Natural killer cell treated with Interleukin-12 subunit alpha and Interleukin-12 subunit beta and Interleukin-15 and Interleukin-18, amount 100 ng/mL, for 72 hours (primary cell): ENCODE results near the gene TSPAN17. TPM values are rescaled to one million over a fixed set of nuclear protein-coding genes. Genes with fewer than 3 reads are reported as not detected.
"Not testable (repeated sequence)": the region's sequence is repeated elsewhere in the genome, so short reads cannot be mapped to it uniquely, and the experiment has no call there.

ENCODE experiments used
- ATAC-seq, 2 donors: fragments of 150-1000 bp; cut with Tn5 transposase in 1 of 2; sonication (Bioruptor Pico), chemical (Tn5 transposase) in 1 of 2; 2 replicates each; pipeline ENCODE4 v1.10.0; 2021
- DNase-seq: peaks from one replicate; pipeline ENCODE4 v3.0.0; 2022; ENCODE audit warnings: low spot score
- H3K27ac Mint-ChIP-seq, 2 donors: 1 replicate in 1 of 2; 2 replicates in 1 of 2; pipeline ENCODE4 v1.8.0; 2022; ENCODE audit warnings: mixed read lengths in 2 of 2, mild to moderate bottlenecking in 1 of 2, moderate library complexity in 1 of 2
- H3K27me3 Mint-ChIP-seq, 2 donors: 1 replicate in 1 of 2; 2 replicates in 1 of 2; pipeline ENCODE4 v1.8.0; 2022; ENCODE audit warnings: mixed read lengths in 2 of 2
- H3K36me3 Mint-ChIP-seq: one replicate; pipeline ENCODE4 v1.8.0; 2022; ENCODE audit warnings: mixed read lengths
- H3K4me1 Mint-ChIP-seq, 2 donors: 1 replicate in 1 of 2; 2 replicates in 1 of 2; pipeline ENCODE4 v1.8.0; 2022; ENCODE audit warnings: low read depth in 2 of 2, mixed read lengths in 2 of 2, mild to moderate bottlenecking in 1 of 2
- H3K4me3 Mint-ChIP-seq: one replicate; pipeline ENCODE4 v1.8.0; 2022; ENCODE audit warnings: mixed read lengths
- H3K9me3 Mint-ChIP-seq: 2 replicates; pipeline ENCODE4 v1.8.0; 2022; ENCODE audit warnings: mixed read lengths
- total RNA-seq, 2 donors: library from RNA; stranded (reverse); gene quantifications; one replicate each; pipeline ENCODE4 v1.2.3, GENCODE V29; 2022

TSPAN17 gene
- 10 to 100 TPM; 48.9 to 67.6 TPM for total RNA-seq

DNA sequence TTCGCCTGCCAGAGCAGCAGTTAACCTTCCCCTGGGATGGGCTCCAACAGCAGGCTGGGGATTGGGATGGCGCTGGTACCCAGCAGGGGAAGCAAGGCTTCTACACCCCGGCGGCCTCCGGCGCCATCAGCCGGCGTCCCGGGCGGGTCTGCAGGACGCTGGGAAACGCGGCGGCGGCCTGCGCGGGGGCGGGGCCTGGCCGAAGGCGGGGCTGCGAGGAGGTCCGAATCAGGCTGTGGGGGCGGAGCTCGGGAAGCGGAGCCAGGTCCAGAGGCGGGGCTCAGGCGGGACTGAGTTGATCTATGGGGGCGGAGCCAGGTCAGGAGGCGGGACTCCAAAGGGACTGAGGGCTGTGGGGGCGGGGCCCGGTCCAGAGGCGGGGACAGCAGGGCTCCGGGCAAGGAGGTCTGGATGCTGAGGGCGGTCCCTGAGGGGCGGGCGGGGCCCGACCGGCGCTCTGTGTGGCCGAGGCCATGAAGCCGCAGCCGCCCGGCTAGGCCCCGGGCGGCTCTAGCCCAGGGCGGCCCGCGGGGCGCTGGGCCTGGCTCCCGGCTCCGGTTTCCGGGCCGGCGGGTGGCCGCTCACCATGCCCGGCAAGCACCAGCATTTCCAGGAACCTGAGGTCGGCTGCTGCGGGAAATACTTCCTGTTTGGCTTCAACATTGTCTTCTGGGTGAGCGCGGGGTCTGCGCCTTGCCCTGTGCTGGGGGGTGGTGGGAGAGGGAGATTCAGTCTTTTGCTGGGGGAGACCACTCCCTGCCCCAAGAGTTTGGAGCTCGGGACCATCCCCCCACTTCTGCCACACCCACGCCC, at the start of gene TSPAN17:
Gene TSPAN17, plus strand, starts transcription at position 455 of the 813 bp plus-strand sequence. Its CDS starts 132 bp downstream, at position 587.
- peak within 1 kb of the TSS; percentile 75 to 91 for H3K27ac Mint-ChIP-seq
- peak; percentile 100 for DNase-seq
- no peaks in the 10 kb centered on the region for H3K36me3 Mint-ChIP-seq
- peaks cover 39 to 47% of the 10 kb centered on the region in 2 donors for H3K4me1 Mint-ChIP-seq
- no peaks in the 10 kb centered on the region for H3K27me3 Mint-ChIP-seq
- H3K4me3 Mint-ChIP-seq = peak within 1 kb of the TSS; percentile 90
- ATAC-seq = peak; percentile 96 to 98
- no peaks in the 10 kb centered on the region for H3K9me3 Mint-ChIP-seq

- not testable (repeated sequence) for H3K27me3 Mint-ChIP-seq, H3K27ac Mint-ChIP-seq, H3K36me3 Mint-ChIP-seq, H3K4me3 Mint-ChIP-seq, H3K9me3 Mint-ChIP-seq, H3K4me1 Mint-ChIP-seq, DNase-seq, ATAC-seq
These were observed 47.4 kb upstream of the TSPAN17 start for GRCh38 chr5:176599749-176600430.

- DNase-seq (no peak), ATAC-seq (no peak)
- Mint-ChIP-seq H3K9me3 (no peaks in the 10 kb centered on the region), H3K27me3 (peaks cover 0 to 8% of the 10 kb centered on the region in 2 donors), H3K4me3 (no peak overlapping the region), H3K27ac (no peak overlapping the region), H3K36me3 (no peaks in the 10 kb centered on the region), H3K4me1 (no peaks in the 10 kb centered on the region)
These were observed 45.3 kb upstream of the TSPAN17 start for GRCh38 chr5:176601901-176602482.

- Mint-ChIP-seq H3K36me3 (no peaks in the 10 kb centered on the region), H3K4me1 (no peaks in the 10 kb centered on the region), H3K4me3 (no peak overlapping the region), H3K9me3 (no peaks in the 10 kb centered on the region), H3K27ac (no peak overlapping the region), H3K27me3 (peaks cover 0 to 8% of the 10 kb centered on the region in 2 donors)
- DNase-seq (no peak), ATAC-seq (no peak)
These were observed 44.2 kb upstream of the TSPAN17 start for GRCh38 chr5:176603091-176603490.

- Mint-ChIP-seq H3K36me3 (no peaks in the 10 kb centered on the region), H3K9me3 (no peaks in the 10 kb centered on the region), H3K4me1 (peaks cover 9 to 11% of the 10 kb centered on the region in 2 donors), H3K27ac (no peak overlapping the region), H3K27me3 (peaks cover 0 to 12% of the 10 kb centered on the region in 2 donors), H3K4me3 (no peak overlapping the region)
- no peak for DNase-seq
- ATAC-seq = no peak
These were observed 41.3 kb upstream of the TSPAN17 start for GRCh38 chr5:176606032-176606431.

DNA sequence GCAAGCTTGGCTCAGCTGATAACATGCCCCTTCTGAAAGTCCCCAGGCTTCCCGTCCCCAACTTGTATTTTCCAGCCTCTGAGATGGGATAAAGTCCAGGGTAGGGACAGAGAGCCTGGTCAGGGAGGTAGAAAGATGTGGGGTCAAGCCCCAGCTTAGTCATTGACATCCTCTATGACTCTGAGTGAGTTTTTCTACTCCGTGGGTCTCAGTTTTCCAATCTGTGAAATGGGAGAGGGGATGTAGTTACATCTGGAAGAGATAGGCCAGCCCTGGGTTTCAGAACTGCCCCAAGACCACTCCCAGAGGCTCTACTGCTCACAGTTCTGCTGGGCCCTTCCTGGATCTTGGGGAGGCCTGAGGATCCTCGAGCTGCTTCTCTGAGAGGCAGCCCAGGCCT, 40.4 kb upstream of the TSPAN17 start:
- no peak overlapping the region for H3K27ac Mint-ChIP-seq
- ATAC-seq (no peak), DNase-seq (no peak)
- peaks cover 14 to 16% of the 10 kb centered on the region in 2 donors for H3K4me1 Mint-ChIP-seq
- peaks cover 7 to 17% of the 10 kb centered on the region in 2 donors for H3K27me3 Mint-ChIP-seq
- no peaks in the 10 kb centered on the region for H3K36me3 Mint-ChIP-seq
- no peaks in the 10 kb centered on the region for H3K9me3 Mint-ChIP-seq
- no peak overlapping the region for H3K4me3 Mint-ChIP-seq

DNA sequence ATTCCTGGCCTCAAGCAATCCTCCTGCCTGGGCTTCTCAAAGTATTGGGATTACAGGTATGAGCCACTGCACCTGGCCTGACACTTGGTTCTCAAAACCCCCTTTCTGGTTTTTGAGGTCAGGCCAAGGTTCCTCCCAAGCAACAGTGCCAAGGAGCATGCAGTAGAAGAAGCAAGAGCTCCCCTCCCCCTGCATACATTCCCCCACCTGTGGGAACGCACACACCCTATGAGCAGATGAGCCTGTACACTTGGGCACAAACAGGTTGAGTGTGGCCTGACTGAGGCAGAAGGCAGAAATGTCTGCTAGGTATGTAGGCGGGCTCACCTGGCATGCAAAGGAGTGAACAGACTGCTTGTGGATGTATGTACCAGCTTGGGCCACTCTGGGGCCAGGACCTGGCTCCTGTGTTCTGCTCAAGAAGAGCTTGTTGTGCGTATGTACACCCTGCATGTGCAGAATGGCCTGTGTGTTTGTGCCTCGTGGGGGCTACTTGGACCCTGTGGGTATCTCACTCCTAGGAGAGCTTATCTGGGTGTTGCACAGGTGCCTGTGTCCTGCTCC, 39.1 kb upstream of the TSPAN17 start:
- Mint-ChIP-seq H3K4me1 (peaks cover 14 to 16% of the 10 kb centered on the region in 2 donors), H3K36me3 (no peaks in the 10 kb centered on the region), H3K9me3 (no peaks in the 10 kb centered on the region), H3K27me3 (peaks cover 16 to 22% of the 10 kb centered on the region in 2 donors), H3K27ac (peak overlapping the region in 1 of 2 donors; percentile 32), H3K4me3 (peak overlapping the region; percentile 96)
- DNase-seq = no peak
- no peak for ATAC-seq

GRCh38 chr5:176608937-176609723, 38.2 kb upstream of the TSPAN17 start:
- peak overlapping the region; percentile 96 for H3K4me3 Mint-ChIP-seq
- H3K4me1 Mint-ChIP-seq = peaks cover 14 to 16% of the 10 kb centered on the region in 2 donors
- DNase-seq = no peak
- ATAC-seq = no peak
- H3K9me3 Mint-ChIP-seq = no peaks in the 10 kb centered on the region
- H3K27ac Mint-ChIP-seq = peak overlapping the region; percentile 32 to 62
- no peaks in the 10 kb centered on the region for H3K36me3 Mint-ChIP-seq
- peaks cover 16 to 21% of the 10 kb centered on the region in 2 donors for H3K27me3 Mint-ChIP-seq

DNA sequence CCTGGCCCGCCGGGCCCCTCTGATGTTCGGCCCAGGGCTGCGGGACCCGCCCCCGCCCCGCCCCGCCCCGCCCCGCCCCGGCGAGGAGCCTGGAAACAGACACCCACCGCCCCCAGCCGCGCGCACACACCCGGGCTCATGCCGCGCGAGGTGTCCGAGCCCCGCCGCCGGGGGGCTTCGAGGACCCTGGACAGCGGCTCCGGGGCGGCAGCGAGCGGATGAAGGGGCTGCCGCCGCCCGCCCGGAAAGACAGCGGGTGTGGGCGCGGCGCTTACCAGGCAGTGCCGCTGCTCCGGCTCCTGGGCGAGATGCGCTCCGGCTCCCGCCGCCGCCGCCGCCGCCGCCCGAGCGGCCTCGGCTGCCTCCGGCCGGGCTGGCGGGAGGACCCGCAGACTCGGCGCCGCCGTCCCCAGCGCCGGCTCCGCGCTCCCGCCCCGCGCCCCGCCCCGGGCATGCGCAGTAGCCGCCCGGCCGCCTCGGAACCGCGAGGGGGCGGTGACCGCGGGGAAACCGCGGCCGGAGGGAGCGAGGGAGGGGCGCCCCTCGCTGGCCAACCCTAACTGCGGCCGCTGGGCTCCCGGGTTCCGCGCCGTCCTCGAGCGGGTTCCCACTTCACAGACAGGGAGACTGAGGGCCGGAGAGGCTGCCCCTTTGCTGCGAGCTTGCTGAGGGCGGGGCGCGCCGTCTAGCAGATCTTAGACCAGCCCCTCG, 37.4 kb upstream of the TSPAN17 start, which contains the start of gene GPRIN1:
Gene GPRIN1, minus strand, starts transcription at position 433 of the 711 bp plus-strand sequence. CDS start 10,322 bp downstream, outside the sequence.
- H3K36me3 Mint-ChIP-seq = no peaks in the 10 kb centered on the region
- peak within 1 kb of the TSS; percentile 32 to 62 for H3K27ac Mint-ChIP-seq
- H3K4me1 Mint-ChIP-seq = peaks cover 14 to 16% of the 10 kb centered on the region in 2 donors
- peaks cover 16 to 22% of the 10 kb centered on the region in 2 donors for H3K27me3 Mint-ChIP-seq
- DNase-seq = peak; percentile 76
- ATAC-seq = peak; percentile 87 to 91
- peak within 1 kb of the TSS; percentile 96 for H3K4me3 Mint-ChIP-seq
- H3K9me3 Mint-ChIP-seq = no peaks in the 10 kb centered on the region

GRCh38 chr5:176610435-176610773, 36.9 kb upstream of the TSPAN17 start:
- Mint-ChIP-seq H3K4me1 (peaks cover 14 to 16% of the 10 kb centered on the region in 2 donors), H3K4me3 (peak overlapping the region; percentile 74), H3K27me3 (peaks cover 16 to 22% of the 10 kb centered on the region in 2 donors), H3K27ac (no peak overlapping the region), H3K9me3 (no peaks in the 10 kb centered on the region), H3K36me3 (no peaks in the 10 kb centered on the region)
- DNase-seq = no peak
- peak; percentile 25 to 60 for ATAC-seq

DNA sequence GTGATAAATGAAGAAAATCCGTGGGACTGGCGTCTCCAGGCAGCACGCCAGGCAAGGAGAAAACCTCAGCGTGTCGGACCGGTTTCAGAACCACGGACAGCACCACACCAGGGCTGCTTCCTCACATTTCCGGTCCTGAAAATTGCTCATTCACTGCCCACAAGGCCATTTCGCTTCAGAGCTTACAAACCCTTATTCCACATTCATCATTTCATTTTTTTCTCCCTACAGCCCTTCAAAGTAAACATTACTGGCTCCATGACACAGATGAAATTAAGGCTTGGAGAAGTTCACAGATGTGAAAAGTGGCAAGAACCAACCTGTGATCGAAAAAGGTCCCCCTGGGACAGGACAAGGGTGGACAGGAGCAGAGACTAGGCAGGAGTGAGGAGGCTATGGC, 35.8 kb upstream of the TSPAN17 start:
- DNase-seq (no peak), ATAC-seq (no peak)
- H3K36me3 Mint-ChIP-seq = no peaks in the 10 kb centered on the region
- no peak overlapping the region for H3K27ac Mint-ChIP-seq
- H3K4me3 Mint-ChIP-seq = no peak overlapping the region
- peaks cover 14 to 16% of the 10 kb centered on the region in 2 donors for H3K4me1 Mint-ChIP-seq
- H3K27me3 Mint-ChIP-seq = peaks cover 16 to 26% of the 10 kb centered on the region in 2 donors
- no peaks in the 10 kb centered on the region for H3K9me3 Mint-ChIP-seq

GRCh38 chr5:176612008-176612407, 35.3 kb upstream of the TSPAN17 start:
- Mint-ChIP-seq H3K4me1 (peaks cover 14 to 16% of the 10 kb centered on the region in 2 donors), H3K36me3 (no peaks in the 10 kb centered on the region), H3K27ac (no peak overlapping the region), H3K9me3 (no peaks in the 10 kb centered on the region), H3K27me3 (peaks cover 16 to 31% of the 10 kb centered on the region in 2 donors), H3K4me3 (no peak overlapping the region)
- no peak for ATAC-seq
- DNase-seq = no peak
